Astrocyte (in vitro differentiated cells and primary cell): Measurements from ENCODE around the gene FAN1. TPM values are rescaled to one million over a fixed set of nuclear protein-coding genes. Genes with fewer than 3 reads are reported as not detected.

Experiments used
- DNase-seq: peaks from one replicate; pipeline ENCODE4 v3.0.0-alpha.2; 2010; ENCODE audit warnings: low read depth
- FAIRE-seq: peaks from 2 replicates; lab custom pipeline; 2011; peaks lifted over from hg19 to GRCh38; lab: Jason Lieb, UNC
- H2AFZ ChIP-seq: 2 replicates; pipeline ENCODE4 v1.6.0; 2012; ENCODE audit warnings: low read depth, low read length, inconsistent platforms
- H3K27ac ChIP-seq: 2 replicates; pipeline ENCODE4 v1.5.1; 2011; ENCODE audit warnings: low read depth, low read length, inconsistent platforms
- H3K27me3 ChIP-seq: 2 replicates; pipeline ENCODE4 v1.6.0; 2011; ENCODE audit warnings: low read length, inconsistent platforms; ENCODE audit not compliant: insufficient read depth
- H3K36me3 ChIP-seq: 2 replicates; pipeline ENCODE4 v1.5.1; 2011; ENCODE audit warnings: low read length, inconsistent platforms; ENCODE audit not compliant: insufficient read depth
- H3K4me1 ChIP-seq: 2 replicates; pipeline ENCODE4 v1.5.1; 2011; ENCODE audit warnings: low read length, inconsistent platforms; ENCODE audit not compliant: insufficient read depth
- H3K4me2 ChIP-seq: 2 replicates; pipeline ENCODE4 v1.6.0; 2012; ENCODE audit warnings: low read length, inconsistent platforms
- H3K4me3 ChIP-seq: 2 replicates; pipeline ENCODE4 v1.5.1; 2011; ENCODE audit warnings: low read depth, mild to moderate bottlenecking, low read length, inconsistent platforms; ENCODE audit not compliant: insufficient read depth
- H3K79me2 ChIP-seq: 2 replicates; pipeline ENCODE4 v1.6.0; 2012; ENCODE audit warnings: mild to moderate bottlenecking, low read length, inconsistent platforms; ENCODE audit not compliant: insufficient read depth
- H3K9ac ChIP-seq: 2 replicates; pipeline ENCODE4 v1.6.0; 2012; ENCODE audit warnings: mild to moderate bottlenecking, low read length, inconsistent platforms
- H3K9me3 ChIP-seq: 2 replicates; pipeline ENCODE4 v1.5.1; 2012; ENCODE audit warnings: low read depth, mild to moderate bottlenecking, low read length, inconsistent platforms; ENCODE audit not compliant: insufficient read depth
- H4K20me1 ChIP-seq: 2 replicates; pipeline ENCODE4 v1.6.0; 2012; ENCODE audit warnings: low read length, inconsistent platforms; ENCODE audit not compliant: insufficient read depth
- H3K27ac Mint-ChIP-seq: one replicate; pipeline ENCODE4 v1.8.0; 2021; ENCODE audit warnings: mild to moderate bottlenecking, mixed read lengths; ENCODE audit not compliant: unreplicated experiment
- H3K27me3 Mint-ChIP-seq: one replicate; pipeline ENCODE4 v1.8.0; 2021; ENCODE audit warnings: low read depth, mixed read lengths; ENCODE audit not compliant: unreplicated experiment
- H3K36me3 Mint-ChIP-seq: one replicate; pipeline ENCODE4 v1.8.0; 2021; ENCODE audit warnings: low read depth, mixed read lengths; ENCODE audit not compliant: unreplicated experiment
- H3K4me1 Mint-ChIP-seq: one replicate; pipeline ENCODE4 v1.8.0; 2021; ENCODE audit warnings: low read depth, mixed read lengths; ENCODE audit not compliant: unreplicated experiment
- H3K4me3 Mint-ChIP-seq: one replicate; pipeline ENCODE4 v1.8.0; 2021; ENCODE audit warnings: mild to moderate bottlenecking, moderate library complexity, mixed read lengths; ENCODE audit not compliant: unreplicated experiment
- H3K9me3 Mint-ChIP-seq: one replicate; pipeline ENCODE4 v1.8.0; 2021; ENCODE audit warnings: mild to moderate bottlenecking, mixed read lengths; ENCODE audit not compliant: unreplicated experiment
- CTCF ChIP-seq: IDR thresholded peaks from 2 replicates; pipeline ENCODE4 v1.5.1; 2011; ENCODE audit warnings: low read depth, mild to moderate bottlenecking, inconsistent platforms, low read length, moderate library complexity; ENCODE audit not compliant: insufficient read depth
- EZH2 ChIP-seq: IDR thresholded peaks from 2 replicates; pipeline ENCODE4 v1.6.1; 2012; ENCODE audit warnings: mild to moderate bottlenecking, low read length, inconsistent platforms; ENCODE audit not compliant: insufficient read depth
- total RNA-seq: library from RNA; stranded (reverse); gene quantifications from 2 replicates; pipeline ENCODE4 v1.2.1, GENCODE V29; 2021

The FAN1 gene
- total RNA-seq, 1 donor from 2014 or later = 13.6 TPM

GRCh38 chr15:30940359-30940758 is 36.6 kb downstream of the FAN1 start:
- H3K27ac ChIP-seq = no peak overlapping the region
- no peak for FAIRE-seq
- no peaks in the 10 kb centered on the region for H3K79me2 ChIP-seq
- peaks cover 3% of the 10 kb centered on the region for H4K20me1 ChIP-seq
- Mint-ChIP-seq H3K9me3 (no peaks in the 10 kb centered on the region), H3K4me3 (no peak overlapping the region), H3K27me3 (no peaks in the 10 kb centered on the region), H3K4me1 (no peaks in the 10 kb centered on the region), H3K36me3 (peaks cover 5% of the 10 kb centered on the region), H3K27ac (no peak overlapping the region)
- no peaks in the 10 kb centered on the region for H3K4me1 ChIP-seq
- TF ChIP-seq EZH2 (no peak), CTCF (no peak)
- no peaks in the 10 kb centered on the region for H3K27me3 ChIP-seq
- peaks cover 43% of the 10 kb centered on the region for H3K36me3 ChIP-seq
- no peaks in the 10 kb centered on the region for H3K9me3 ChIP-seq
- DNase-seq = no peak
- no peak overlapping the region for H3K4me3 ChIP-seq
- H3K4me2 ChIP-seq = no peak overlapping the region
- H3K9ac ChIP-seq = no peak overlapping the region
- H2AFZ ChIP-seq = no peak overlapping the region

- FAIRE-seq = no peak
- Histone ChIP-seq H3K4me2 (no peak overlapping the region), H2AFZ (no peak overlapping the region), H3K79me2 (no peaks in the 10 kb centered on the region), H4K20me1 (peaks cover 3% of the 10 kb centered on the region), H3K9me3 (no peaks in the 10 kb centered on the region), H3K4me1 (no peaks in the 10 kb centered on the region), H3K36me3 (peaks cover 48% of the 10 kb centered on the region), H3K9ac (no peak overlapping the region), H3K27ac (no peak overlapping the region), H3K4me3 (no peak overlapping the region), H3K27me3 (no peaks in the 10 kb centered on the region)
- no peak for DNase-seq
- no peaks in the 10 kb centered on the region for H3K9me3 Mint-ChIP-seq
- H3K4me1 Mint-ChIP-seq = no peaks in the 10 kb centered on the region
- H3K36me3 Mint-ChIP-seq = peaks cover 12% of the 10 kb centered on the region
- no peaks in the 10 kb centered on the region for H3K27me3 Mint-ChIP-seq
- no peak for TF ChIP-seq EZH2
- no peak for TF ChIP-seq CTCF
- H3K27ac Mint-ChIP-seq = no peak overlapping the region
- H3K4me3 Mint-ChIP-seq = no peak overlapping the region
Observed at GRCh38 chr15:30941520-30941919, 37.8 kb downstream of the FAN1 start.

DNA sequence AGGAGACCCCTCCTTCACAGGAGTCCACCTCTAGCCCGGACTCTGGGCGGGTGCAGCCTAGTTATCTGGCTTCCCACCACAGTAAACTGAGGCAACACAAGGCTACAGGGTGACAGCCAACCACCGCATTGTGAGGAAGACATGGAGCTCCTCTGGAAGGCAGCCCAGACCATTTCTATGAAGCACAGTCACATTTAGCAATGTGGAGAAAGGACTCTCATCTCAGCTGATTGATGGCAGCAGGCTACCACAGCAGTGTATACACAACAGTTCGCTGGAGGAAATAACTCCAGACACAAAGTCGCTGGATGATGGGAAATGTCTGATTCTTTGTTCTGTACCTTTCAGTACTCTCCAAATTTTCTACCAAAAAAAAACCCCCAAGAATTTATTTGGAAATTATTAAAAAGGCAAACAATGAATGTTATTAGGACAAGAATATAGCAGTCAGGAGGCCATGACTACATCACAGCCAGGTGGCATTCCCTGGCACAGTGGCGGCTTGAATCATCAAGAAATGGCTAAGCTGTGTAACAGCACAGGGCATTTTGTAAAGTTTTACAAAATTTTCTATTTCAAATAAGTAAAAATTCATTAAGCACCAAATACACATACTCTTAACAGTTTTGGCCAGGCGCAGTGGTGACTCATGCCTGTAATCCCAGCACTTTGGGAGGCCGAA is 40.1 kb downstream of the FAN1 start:
- FAIRE-seq = no peak
- TF ChIP-seq CTCF = no peak
- TF ChIP-seq EZH2 = no peak
- no peaks in the 10 kb centered on the region for H3K9me3 Mint-ChIP-seq

More for the DNA sequence above, 40.1 kb downstream of the FAN1 start:
- Mint-ChIP-seq H3K27ac (no peak overlapping the region), H3K4me1 (no peaks in the 10 kb centered on the region), H3K27me3 (no peaks in the 10 kb centered on the region), H3K36me3 (peaks cover 13% of the 10 kb centered on the region), H3K4me3 (no peak overlapping the region)
- Histone ChIP-seq H3K4me3 (no peak overlapping the region), H3K27me3 (no peaks in the 10 kb centered on the region), H4K20me1 (peaks cover 3% of the 10 kb centered on the region), H3K27ac (no peak overlapping the region), H3K9me3 (no peaks in the 10 kb centered on the region), H3K79me2 (no peaks in the 10 kb centered on the region), H3K9ac (no peak overlapping the region), H3K36me3 (peaks cover 66% of the 10 kb centered on the region), H2AFZ (no peak overlapping the region), H3K4me2 (no peak overlapping the region), H3K4me1 (no peaks in the 10 kb centered on the region)
- DNase-seq = peak; percentile 17
